Stimulated activated naive CD8-positive, alpha-beta T cell treated with anti-CD3 and anti-CD28 coated beads, Interleukin-15, Interleukin-2, amounts not matched to agents 100 U/mL and 50 U/mL, for 24 hours (primary cell): ENCODE results near the gene AIF1L.
A peak's percentile ranks its signal among the peaks of the same experiment; 100 is the strongest.
"Not testable (repeated sequence)": the region's sequence is repeated elsewhere in the genome, so short reads cannot be mapped to it uniquely, and the experiment has no call there.

Experiments
- ATAC-seq: fragments of 150-1000 bp; cut with Tn5 transposase; one replicate; pipeline ENCODE4 v1.10.0; 2021
- DNase-seq: peaks from one replicate; pipeline ENCODE4 v3.0.0; 2021

AIF1L gene

GRCh38 chr9:131121346-131121745 lies 25.0 kb downstream of the AIF1L start:
- ATAC-seq (no peak), DNase-seq (no peak)

GRCh38 chr9:131122158-131122557 lies 25.8 kb downstream of the AIF1L start:
- no peak for ATAC-seq
- no peak for DNase-seq

GRCh38 chr9:131125038-131125287 lies 28.6 kb downstream of the AIF1L start:
- DNase-seq (no peak), ATAC-seq (no peak)

- ATAC-seq (peak; percentile 99), DNase-seq (peak; percentile 100)
Observed at GRCh38 chr9:131125288-131126058, 29.1 kb downstream of the AIF1L start, which contains the start of gene NUP214. NUP214 (plus strand) TSS chr9:131125586; CDS start chr9:131125705, 119 bp downstream.

GRCh38 chr9:131126059-131126426 lies 29.7 kb downstream of the AIF1L start:
- DNase-seq (no peak), ATAC-seq (no peak)

- no peak for DNase-seq
- ATAC-seq, result no peak
Observed at GRCh38 chr9:131129183-131129582, 32.9 kb downstream of the AIF1L start.

- ATAC-seq (no peak), DNase-seq (no peak)
Observed at GRCh38 chr9:131138676-131139075, 42.3 kb downstream of the AIF1L start.

- ATAC-seq, result no peak
- no peak for DNase-seq
Observed at GRCh38 chr9:131140112-131140511, 43.8 kb downstream of the AIF1L start.

GRCh38 chr9:131140550-131140949 lies 44.2 kb downstream of the AIF1L start:
- no peak for ATAC-seq

GRCh38 chr9:131142160-131142559 lies 45.8 kb downstream of the AIF1L start:
- no peak for ATAC-seq
- DNase-seq, result no peak

More at GRCh38 chr9:131140550-131140949, 44.2 kb downstream of the AIF1L start:
- DNase-seq, result no peak

- ATAC-seq, result no peak
- DNase-seq, result no peak
Observed at GRCh38 chr9:131144201-131144600, 47.9 kb downstream of the AIF1L start.

GRCh38 chr9:131145245-131145644 lies 48.9 kb downstream of the AIF1L start:
- ATAC-seq (no peak), DNase-seq (no peak)

- DNase-seq, result no peak
- ATAC-seq, result no peak
Observed at GRCh38 chr9:131146186-131146585, 49.9 kb downstream of the AIF1L start.

GRCh38 chr9:131148276-131148675 lies 51.9 kb downstream of the AIF1L start:
- no peak for DNase-seq

GRCh38 chr9:131148966-131149687 lies 52.8 kb downstream of the AIF1L start:
- ATAC-seq, result no peak
- no peak for DNase-seq

More at GRCh38 chr9:131148276-131148675, 51.9 kb downstream of the AIF1L start:
- no peak for ATAC-seq

GRCh38 chr9:131149688-131150053 lies 53.3 kb downstream of the AIF1L start:
- DNase-seq (no peak), ATAC-seq (no peak)

GRCh38 chr9:131153595-131153994 lies 57.3 kb downstream of the AIF1L start:
- no peak for DNase-seq
- ATAC-seq, result no peak

GRCh38 chr9:131158673-131159072 lies 62.3 kb downstream of the AIF1L start:
- not testable (repeated sequence) for ATAC-seq, DNase-seq

- ATAC-seq (no peak), DNase-seq (no peak)
Observed at GRCh38 chr9:131160416-131161112, 64.2 kb downstream of the AIF1L start.

GRCh38 chr9:131161585-131161984 lies 65.3 kb downstream of the AIF1L start:
- DNase-seq, result no peak
- ATAC-seq, result no peak

GRCh38 chr9:131162886-131163285 lies 66.6 kb downstream of the AIF1L start:
- DNase-seq, result no peak
- no peak for ATAC-seq

GRCh38 chr9:131165523-131165922 lies 69.2 kb downstream of the AIF1L start:
- ATAC-seq (no peak), DNase-seq (no peak)

GRCh38 chr9:131167146-131167692 lies 70.9 kb downstream of the AIF1L start:
- ATAC-seq (no peak), DNase-seq (no peak)
